ENCODE measurements around the gene MAFF.

Gene MAFF

GRCh38 chr22:38244106-38244505 is 42.3 kb downstream of the MAFF start:
- Histone ChIP-seq H3K79me2 (ENCODE audit: insufficient read depth, low read depth) (no peaks in the 10 kb centered on the region), H3K9ac (no peak overlapping the region), H3K27ac (no peak overlapping the region)

GRCh38 chr22:38246046-38246658 is 44.4 kb downstream of the MAFF start:
- no peaks in the 10 kb centered on the region for H3K27me3 ChIP-seq (ENCODE audit: insufficient read depth, low read depth)
- H3K4me1 ChIP-seq (ENCODE audit: low read depth, poor library complexity, severe bottlenecking), result peaks cover 4% of the 10 kb centered on the region
- H3K79me2 ChIP-seq (ENCODE audit: insufficient read depth, low read depth), result no peaks in the 10 kb centered on the region
- no peaks in the 10 kb centered on the region for H3K36me3 ChIP-seq (ENCODE audit: insufficient read depth)
- no peak overlapping the region for H2AFZ ChIP-seq (ENCODE audit: low read depth)
- H3K4me2 ChIP-seq, result no peak overlapping the region
- no peak overlapping the region for H3K4me3 ChIP-seq (IDR thresholded peaks at IDR 0.05; ENCODE audit: insufficient read depth, low read depth, low read length)
- no peak overlapping the region for H3K27ac ChIP-seq
- TF ChIP-seq CTCF (conservative IDR thresholded peaks at IDR 0.05; ENCODE audit: low read depth, low read length), result no peak
- no peaks in the 10 kb centered on the region for H4K20me1 ChIP-seq (ENCODE audit: insufficient read depth)
- no peak overlapping the region for H3K9ac ChIP-seq

More at GRCh38 chr22:38244106-38244505, 42.3 kb downstream of the MAFF start:
- Histone ChIP-seq H3K4me2 (no peak overlapping the region), H2AFZ (ENCODE audit: low read depth) (no peak overlapping the region), H3K27me3 (ENCODE audit: insufficient read depth, low read depth) (no peaks in the 10 kb centered on the region), H4K20me1 (ENCODE audit: insufficient read depth) (no peaks in the 10 kb centered on the region), H3K4me1 (ENCODE audit: low read depth, poor library complexity, severe bottlenecking) (peaks cover 8% of the 10 kb centered on the region), H3K4me3 (IDR thresholded peaks at IDR 0.05; ENCODE audit: insufficient read depth, low read depth, low read length) (no peak overlapping the region), H3K36me3 (ENCODE audit: insufficient read depth) (no peaks in the 10 kb centered on the region)
- TF ChIP-seq CTCF (conservative IDR thresholded peaks at IDR 0.05; ENCODE audit: low read depth, low read length), result no peak

GRCh38 chr22:38246692-38247091 is 44.9 kb downstream of the MAFF start:
- H3K79me2 ChIP-seq (ENCODE audit: insufficient read depth, low read depth), result no peaks in the 10 kb centered on the region
- H3K4me1 ChIP-seq (ENCODE audit: low read depth, poor library complexity, severe bottlenecking), result peaks cover 4% of the 10 kb centered on the region
- H3K27me3 ChIP-seq (ENCODE audit: insufficient read depth, low read depth), result no peaks in the 10 kb centered on the region
- no peak overlapping the region for H2AFZ ChIP-seq (ENCODE audit: low read depth)
- no peaks in the 10 kb centered on the region for H3K36me3 ChIP-seq (ENCODE audit: insufficient read depth)
- no peak overlapping the region for H3K4me3 ChIP-seq (IDR thresholded peaks at IDR 0.05; ENCODE audit: insufficient read depth, low read depth, low read length)
- H3K4me2 ChIP-seq, result no peak overlapping the region
- no peak for TF ChIP-seq CTCF (conservative IDR thresholded peaks at IDR 0.05; ENCODE audit: low read depth, low read length)
- no peak overlapping the region for H3K27ac ChIP-seq
- no peaks in the 10 kb centered on the region for H4K20me1 ChIP-seq (ENCODE audit: insufficient read depth)
- no peak overlapping the region for H3K9ac ChIP-seq

- no peaks in the 10 kb centered on the region for H3K36me3 ChIP-seq (ENCODE audit: insufficient read depth)
- H4K20me1 ChIP-seq (ENCODE audit: insufficient read depth), result no peaks in the 10 kb centered on the region
- no peak overlapping the region for H3K27ac ChIP-seq
These were observed 45.9 kb downstream of the MAFF start for GRCh38 chr22:38247713-38248112.

More at GRCh38 chr22:38247713-38248112, 45.9 kb downstream of the MAFF start:
- no peaks in the 10 kb centered on the region for H3K27me3 ChIP-seq (ENCODE audit: insufficient read depth, low read depth)
- H3K4me3 ChIP-seq (IDR thresholded peaks at IDR 0.05; ENCODE audit: insufficient read depth, low read depth, low read length), result no peak overlapping the region
- H3K9ac ChIP-seq, result no peak overlapping the region
- no peak for TF ChIP-seq CTCF (conservative IDR thresholded peaks at IDR 0.05; ENCODE audit: low read depth, low read length)
- H2AFZ ChIP-seq (ENCODE audit: low read depth), result no peak overlapping the region
- H3K79me2 ChIP-seq (ENCODE audit: insufficient read depth, low read depth), result no peaks in the 10 kb centered on the region
- H3K4me1 ChIP-seq (ENCODE audit: low read depth, poor library complexity, severe bottlenecking), result peaks cover 4% of the 10 kb centered on the region
- no peak overlapping the region for H3K4me2 ChIP-seq

Data from KMS-11 (cell line).